ENCODE data around the gene PDZD4. TPM values are rescaled to one million over a fixed set of nuclear protein-coding genes. Genes with fewer than 3 reads are reported as not detected.

The PDZD4 gene
- total and polyA plus RNA-seq, 9 donors, result 1.6 to 6.3 (median 3.8) TPM

- Histone ChIP-seq H3K27me3 (ENCODE audit: control insufficient read depth, insufficient read depth, low read length) (peaks cover 17% of the 10 kb centered on the region), H3K27ac (ENCODE audit: low read length) (no peak overlapping the region), H3K4me3 (ENCODE audit: low read length) (no peak overlapping the region), H3K4me1 (ENCODE audit: control insufficient read depth, insufficient read depth, low read length) (no peaks in the 10 kb centered on the region), H3K36me3 (ENCODE audit: control insufficient read depth, insufficient read depth, low read length) (no peaks in the 10 kb centered on the region), H3K9me3 (replicated peaks; ENCODE audit: control insufficient read depth, low read depth, low read length) (peaks cover 3% of the 10 kb centered on the region)
- no peak for DNase-seq
- 56% methylated on average over 12 of the region's 14 CpGs for WGBS (ENCODE audit: insufficient coverage)
Observed at GRCh38 chrX:153812220-153812619, 18.1 kb downstream of the PDZD4 start.

GRCh38 chrX:153807976-153808375, 22.4 kb downstream of the PDZD4 start:
- Histone ChIP-seq H3K36me3 (ENCODE audit: control insufficient read depth, insufficient read depth, low read length) (no peaks in the 10 kb centered on the region), H3K9me3 (replicated peaks; ENCODE audit: control insufficient read depth, low read depth, low read length) (peaks cover 3% of the 10 kb centered on the region), H3K27ac (ENCODE audit: low read length) (no peak overlapping the region), H3K27me3 (ENCODE audit: control insufficient read depth, insufficient read depth, low read length) (peaks cover 11% of the 10 kb centered on the region), H3K4me1 (ENCODE audit: control insufficient read depth, insufficient read depth, low read length) (no peaks in the 10 kb centered on the region), H3K4me3 (ENCODE audit: low read length) (no peak overlapping the region)
- DNase-seq, result no peak
- WGBS (ENCODE audit: insufficient coverage), result 93% methylated on average over 19 of the region's 19 CpGs

- H3K9me3 ChIP-seq (replicated peaks; ENCODE audit: control insufficient read depth, low read depth, low read length), result peaks cover 3% of the 10 kb centered on the region
- H3K27me3 ChIP-seq (ENCODE audit: control insufficient read depth, insufficient read depth, low read length), result peaks cover 8% of the 10 kb centered on the region
- no peaks in the 10 kb centered on the region for H3K36me3 ChIP-seq (ENCODE audit: control insufficient read depth, insufficient read depth, low read length)
- no peak overlapping the region for H3K4me3 ChIP-seq (ENCODE audit: low read length)
- no peak for DNase-seq
- H3K27ac ChIP-seq (ENCODE audit: low read length), result no peak overlapping the region
- 82% methylated on average over 27 of the region's 28 CpGs for WGBS (ENCODE audit: insufficient coverage)
- no peaks in the 10 kb centered on the region for H3K4me1 ChIP-seq (ENCODE audit: control insufficient read depth, insufficient read depth, low read length)
Observed at GRCh38 chrX:153806999-153807575, 23.3 kb downstream of the PDZD4 start.

GRCh38 chrX:153805436-153805835, 24.9 kb downstream of the PDZD4 start:
- Histone ChIP-seq H3K9me3 (replicated peaks; ENCODE audit: control insufficient read depth, low read depth, low read length) (peaks cover 3% of the 10 kb centered on the region), H3K4me1 (ENCODE audit: control insufficient read depth, insufficient read depth, low read length) (no peaks in the 10 kb centered on the region), H3K4me3 (ENCODE audit: low read length) (no peak overlapping the region), H3K27ac (ENCODE audit: low read length) (no peak overlapping the region), H3K36me3 (ENCODE audit: control insufficient read depth, insufficient read depth, low read length) (no peaks in the 10 kb centered on the region), H3K27me3 (ENCODE audit: control insufficient read depth, insufficient read depth, low read length) (peaks cover 7% of the 10 kb centered on the region)
- DNase-seq, result no peak
- 87% methylated on average over 11 of the region's 13 CpGs for WGBS (ENCODE audit: insufficient coverage)

GRCh38 chrX:153804621-153805020, 25.7 kb downstream of the PDZD4 start:
- 88% methylated on average over 24 of the region's 25 CpGs for WGBS (ENCODE audit: insufficient coverage)
- Histone ChIP-seq H3K36me3 (ENCODE audit: control insufficient read depth, insufficient read depth, low read length) (no peaks in the 10 kb centered on the region), H3K27me3 (ENCODE audit: control insufficient read depth, insufficient read depth, low read length) (no peaks in the 10 kb centered on the region), H3K9me3 (replicated peaks; ENCODE audit: control insufficient read depth, low read depth, low read length) (peaks cover 3% of the 10 kb centered on the region), H3K4me1 (ENCODE audit: control insufficient read depth, insufficient read depth, low read length) (no peaks in the 10 kb centered on the region), H3K4me3 (ENCODE audit: low read length) (no peak overlapping the region), H3K27ac (ENCODE audit: low read length) (no peak overlapping the region)
- DNase-seq, result no peak

- DNase-seq, result no peak
- Histone ChIP-seq H3K27me3 (ENCODE audit: control insufficient read depth, insufficient read depth, low read length) (no peaks in the 10 kb centered on the region), H3K36me3 (ENCODE audit: control insufficient read depth, insufficient read depth, low read length) (peaks cover 3% of the 10 kb centered on the region), H3K4me3 (ENCODE audit: low read length) (no peak overlapping the region), H3K27ac (ENCODE audit: low read length) (no peak overlapping the region), H3K4me1 (ENCODE audit: control insufficient read depth, insufficient read depth, low read length) (no peaks in the 10 kb centered on the region), H3K9me3 (replicated peaks; ENCODE audit: control insufficient read depth, low read depth, low read length) (peaks cover 3% of the 10 kb centered on the region)
- WGBS (ENCODE audit: insufficient coverage), result 89% methylated on average over 34 of the region's 34 CpGs
Observed at GRCh38 chrX:153804100-153804595, 26.2 kb downstream of the PDZD4 start.

- H3K4me1 ChIP-seq (ENCODE audit: control insufficient read depth, insufficient read depth, low read length), result no peaks in the 10 kb centered on the region
- no peaks in the 10 kb centered on the region for H3K9me3 ChIP-seq (replicated peaks; ENCODE audit: control insufficient read depth, low read depth, low read length)
- H3K36me3 ChIP-seq (ENCODE audit: control insufficient read depth, insufficient read depth, low read length), result peaks cover 9% of the 10 kb centered on the region
- 91% methylated on average over 73 of the region's 87 CpGs for WGBS (ENCODE audit: insufficient coverage)
- no peak for DNase-seq
- H3K27me3 ChIP-seq (ENCODE audit: control insufficient read depth, insufficient read depth, low read length), result peaks cover 2% of the 10 kb centered on the region
- H3K4me3 ChIP-seq (ENCODE audit: low read length), result no peak overlapping the region
- H3K27ac ChIP-seq (ENCODE audit: low read length), result no peak overlapping the region
Observed at GRCh38 chrX:153803211-153804099, 26.9 kb downstream of the PDZD4 start.

- no peak for DNase-seq
- peaks cover 13% of the 10 kb centered on the region for H3K36me3 ChIP-seq (ENCODE audit: control insufficient read depth, insufficient read depth, low read length)
- no peak overlapping the region for H3K4me3 ChIP-seq (ENCODE audit: low read length)
- H3K27ac ChIP-seq (ENCODE audit: low read length), result no peak overlapping the region
- no peaks in the 10 kb centered on the region for H3K4me1 ChIP-seq (ENCODE audit: control insufficient read depth, insufficient read depth, low read length)
- 60% methylated on average over 9 of the region's 14 CpGs for WGBS (ENCODE audit: insufficient coverage)
- H3K27me3 ChIP-seq (ENCODE audit: control insufficient read depth, insufficient read depth, low read length), result peaks cover 3% of the 10 kb centered on the region
- no peaks in the 10 kb centered on the region for H3K9me3 ChIP-seq (replicated peaks; ENCODE audit: control insufficient read depth, low read depth, low read length)
Observed at GRCh38 chrX:153802513-153803045, 27.8 kb downstream of the PDZD4 start.

- no peak for DNase-seq
- Histone ChIP-seq H3K27ac (ENCODE audit: low read length) (no peak overlapping the region), H3K4me3 (ENCODE audit: low read length) (no peak overlapping the region), H3K36me3 (ENCODE audit: control insufficient read depth, insufficient read depth, low read length) (peaks cover 13% of the 10 kb centered on the region), H3K4me1 (ENCODE audit: control insufficient read depth, insufficient read depth, low read length) (no peaks in the 10 kb centered on the region), H3K9me3 (replicated peaks; ENCODE audit: control insufficient read depth, low read depth, low read length) (no peaks in the 10 kb centered on the region), H3K27me3 (ENCODE audit: control insufficient read depth, insufficient read depth, low read length) (peaks cover 3% of the 10 kb centered on the region)
- WGBS (ENCODE audit: insufficient coverage), result 87% methylated on average over 8 of the region's 8 CpGs
Observed at GRCh38 chrX:153801669-153802068, 28.7 kb downstream of the PDZD4 start.

GRCh38 chrX:153800746-153801145, 29.6 kb downstream of the PDZD4 start:
- 96% methylated on average over 4 of the region's 7 CpGs for WGBS (ENCODE audit: insufficient coverage)
- Histone ChIP-seq H3K27me3 (ENCODE audit: control insufficient read depth, insufficient read depth, low read length) (peaks cover 3% of the 10 kb centered on the region), H3K4me3 (ENCODE audit: low read length) (no peak overlapping the region), H3K4me1 (ENCODE audit: control insufficient read depth, insufficient read depth, low read length) (peaks cover 4% of the 10 kb centered on the region), H3K36me3 (ENCODE audit: control insufficient read depth, insufficient read depth, low read length) (peaks cover 19% of the 10 kb centered on the region), H3K9me3 (replicated peaks; ENCODE audit: control insufficient read depth, low read depth, low read length) (no peaks in the 10 kb centered on the region), H3K27ac (ENCODE audit: low read length) (no peak overlapping the region)
- no peak for DNase-seq

Measured in muscle of leg (tissue), 11 donors.